Measurements from ENCODE around the gene SETSIP.

- TF ChIP-seq CTCF (conservative IDR thresholded peaks at IDR 0.05; ENCODE audit: low read depth, low read length), result no peak
- no peak for TF ChIP-seq EZH2 (IDR thresholded peaks at IDR 0.05; ENCODE audit: borderline replicate concordance, low read depth, low read length, poor library complexity, severe bottlenecking)
Observed at GRCh38 chr1:92038695-92039346, 36.4 kb downstream of the SETSIP start.
